Thyroid gland (tissue), 4 donors: Measurements from ENCODE around the gene SULF2.

ENCODE experiments used
- POLR2A ChIP-seq, 2 donors: fragments of 450-650 bp; IDR thresholded peaks; one replicate each; pipeline ENCODE4 v1.6.1; 2017; ENCODE audit warnings: antibody characterized with exemption in 2 of 2, mild to moderate bottlenecking in 2 of 2, moderate library complexity in 1 of 2
- TF ChIP-seq, protein P1 (sequence below), 6 experiments: fragments of 200-600 bp in 3 of 6; fragments of 450-650 bp in 3 of 6; sonication (generic) in 3 of 6; IDR thresholded peaks; one replicate each; pipeline ENCODE4 v1.5.1; 2016 to 2019; ENCODE audit warnings: antibody characterized with exemption in 6 of 6, mild to moderate bottlenecking in 2 of 6, inconsistent platforms in 1 of 6, moderate library complexity in 1 of 6

DNA sequence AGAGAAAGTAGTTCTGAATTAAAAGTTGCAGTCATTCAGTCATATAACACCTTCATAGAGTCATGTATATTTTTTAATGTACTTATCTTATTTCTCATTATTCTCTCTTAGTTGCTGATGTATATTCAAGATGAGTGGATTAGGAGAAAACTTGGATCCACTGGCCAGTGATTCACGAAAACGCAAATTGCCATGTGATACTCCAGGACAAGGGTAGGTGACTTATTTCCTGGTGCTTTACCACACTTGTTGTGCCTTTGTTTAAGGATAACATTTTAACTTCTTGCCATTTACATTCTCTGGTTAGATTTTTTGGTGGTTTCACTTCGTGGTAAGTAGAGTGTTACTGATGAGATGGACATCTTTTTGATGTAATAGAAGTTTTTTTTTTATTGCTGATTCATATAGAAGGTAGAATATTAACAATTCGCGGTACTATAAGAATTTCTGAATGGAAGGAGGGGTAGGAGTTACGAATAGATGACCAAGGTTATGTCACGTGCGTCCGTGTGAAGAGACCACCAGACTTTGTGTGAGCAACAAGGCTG is 163.1 kb downstream of the SULF2 start:
- TF ChIP-seq, protein P1, sequence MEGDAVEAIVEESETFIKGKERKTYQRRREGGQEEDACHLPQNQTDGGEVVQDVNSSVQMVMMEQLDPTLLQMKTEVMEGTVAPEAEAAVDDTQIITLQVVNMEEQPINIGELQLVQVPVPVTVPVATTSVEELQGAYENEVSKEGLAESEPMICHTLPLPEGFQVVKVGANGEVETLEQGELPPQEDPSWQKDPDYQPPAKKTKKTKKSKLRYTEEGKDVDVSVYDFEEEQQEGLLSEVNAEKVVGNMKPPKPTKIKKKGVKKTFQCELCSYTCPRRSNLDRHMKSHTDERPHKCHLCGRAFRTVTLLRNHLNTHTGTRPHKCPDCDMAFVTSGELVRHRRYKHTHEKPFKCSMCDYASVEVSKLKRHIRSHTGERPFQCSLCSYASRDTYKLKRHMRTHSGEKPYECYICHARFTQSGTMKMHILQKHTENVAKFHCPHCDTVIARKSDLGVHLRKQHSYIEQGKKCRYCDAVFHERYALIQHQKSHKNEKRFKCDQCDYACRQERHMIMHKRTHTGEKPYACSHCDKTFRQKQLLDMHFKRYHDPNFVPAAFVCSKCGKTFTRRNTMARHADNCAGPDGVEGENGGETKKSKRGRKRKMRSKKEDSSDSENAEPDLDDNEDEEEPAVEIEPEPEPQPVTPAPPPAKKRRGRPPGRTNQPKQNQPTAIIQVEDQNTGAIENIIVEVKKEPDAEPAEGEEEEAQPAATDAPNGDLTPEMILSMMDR (IDR thresholded peaks at IDR 0.05): no peak
- no peak for TF ChIP-seq POLR2A (IDR thresholded peaks at IDR 0.05)
